RPMI7951 (cell line): ENCODE results near the gene SUV39H1. TPM values are rescaled to one million over a fixed set of nuclear protein-coding genes. Genes with fewer than 3 reads are reported as not detected.

Source experiments
- total RNA-seq: library from RNA; depleted of rRNA; stranded (reverse); fragments of >200 nt; shearing (Covaris generic); gene quantifications from 2 replicates; pipeline ENCODE4 v1.2.3, GENCODE V29; 2014; rRNA removed

The SUV39H1 gene
- total RNA-seq, 1 experiment from 2014 or later = 22.3 TPM

Other genes with a start within 250 kb of the SUV39H1 start
- gene SLC38A5, start 226.5 kb upstream of the SUV39H1 start, total RNA-seq = 0.24 and 0.98 TPM in 2 replicates
- 120 and 137 TPM in 2 replicates for gene FTSJ1, start 220.5 kb upstream of the SUV39H1 start, total RNA-seq
- gene PORCN, start 187.7 kb upstream of the SUV39H1 start, total RNA-seq = 27.2 and 33.6 TPM in 2 replicates
- 135 and 174 TPM in 2 replicates for gene EBP, start 174.9 kb upstream of the SUV39H1 start, total RNA-seq
- gene TBC1D25, start 157.0 kb upstream of the SUV39H1 start, total RNA-seq = 5.9 and 7.4 TPM in 2 replicates
- 200 and 208 TPM in 2 replicates for gene RBM3, start 122.2 kb upstream of the SUV39H1 start, total RNA-seq
- 62.4 and 74.1 TPM in 2 replicates for gene WDR13, start 99.2 kb upstream of the SUV39H1 start, total RNA-seq
- 0.84 and 1.5 TPM in 2 replicates for gene WAS, start 12.9 kb upstream of the SUV39H1 start, total RNA-seq
- not detected in 2 replicates for gene GLOD5, start 65.0 kb downstream of the SUV39H1 start, total RNA-seq
- gene GATA1, start 89.9 kb downstream of the SUV39H1 start, total RNA-seq = not detected in 2 replicates
- 39.7 and 46.2 TPM in 2 replicates for gene HDAC6, start 105.3 kb downstream of the SUV39H1 start, total RNA-seq
- not detected in 2 replicates for gene ERAS, start 129.8 kb downstream of the SUV39H1 start, total RNA-seq
- 0.36 and 0.59 TPM in 2 replicates for gene PCSK1N, start 138.9 kb downstream of the SUV39H1 start, total RNA-seq
- gene TIMM17B, start 201.0 kb downstream of the SUV39H1 start, total RNA-seq = 75.1 and 106 TPM in 2 replicates
- 74.1 and 75.8 TPM in 2 replicates for gene PQBP1, start 201.2 kb downstream of the SUV39H1 start, total RNA-seq
- gene SLC35A2, start 214.9 kb downstream of the SUV39H1 start, total RNA-seq = 29.9 and 40.6 TPM in 2 replicates
- gene PIM2, start 222.3 kb downstream of the SUV39H1 start, total RNA-seq = 21.3 and 22.0 TPM in 2 replicates